Measurements from ENCODE around the gene LSAMP.

The LSAMP gene

GRCh38 chr3:115916866-115917265 is 528.4 kb downstream of the LSAMP start:
- Histone ChIP-seq H3K79me2 (ENCODE audit: low read length) (no peaks in the 10 kb centered on the region), H3K36me3 (replicated peaks; ENCODE audit: low read depth, low read length) (no peaks in the 10 kb centered on the region), H2AFZ (ENCODE audit: low read depth, low read length) (no peak overlapping the region), H3K27ac (ENCODE audit: low read length) (no peak overlapping the region), H3K9ac (ENCODE audit: low read length) (no peak overlapping the region), H3K4me3 (ENCODE audit: low read length) (no peak overlapping the region), H4K20me1 (ENCODE audit: insufficient read depth, low read length) (no peaks in the 10 kb centered on the region), H3K4me2 (ENCODE audit: low read length) (no peak overlapping the region), H3K4me1 (ENCODE audit: low read length) (no peaks in the 10 kb centered on the region), H3K9me3 (ENCODE audit: insufficient read depth, low read length) (no peaks in the 10 kb centered on the region), H3K27me3 (ENCODE audit: low read depth, low read length) (0 out of 2 replicates have a peak, but pooled peaks cover 2% of the 10 kb centered on the region)
- no peak for TF ChIP-seq CTCF (IDR thresholded peaks at IDR 0.05; ENCODE audit: low read depth, low read length)
- TF ChIP-seq EZH2phosphoT487 (IDR thresholded peaks at IDR 0.05; ENCODE audit: low read depth) = no peak

- no peak overlapping the region for H3K4me3 ChIP-seq (ENCODE audit: low read length)
- no peak for TF ChIP-seq EZH2phosphoT487 (IDR thresholded peaks at IDR 0.05; ENCODE audit: low read depth)
- no peak for TF ChIP-seq CTCF (IDR thresholded peaks at IDR 0.05; ENCODE audit: low read depth, low read length)
- no peak overlapping the region for H3K4me2 ChIP-seq (ENCODE audit: low read length)
- no peaks in the 10 kb centered on the region for H3K79me2 ChIP-seq (ENCODE audit: low read length)
- H3K27ac ChIP-seq (ENCODE audit: low read length) = no peak overlapping the region
- H3K36me3 ChIP-seq (replicated peaks; ENCODE audit: low read depth, low read length) = no peaks in the 10 kb centered on the region
- H4K20me1 ChIP-seq (ENCODE audit: insufficient read depth, low read length) = no peaks in the 10 kb centered on the region
- H3K4me1 ChIP-seq (ENCODE audit: low read length) = no peaks in the 10 kb centered on the region
- no peaks in the 10 kb centered on the region for H3K9me3 ChIP-seq (ENCODE audit: insufficient read depth, low read length)
- peaks cover 12% of the 10 kb centered on the region; the same call in 1 of the 2 replicates for H3K27me3 ChIP-seq (ENCODE audit: low read depth, low read length)
- no peak overlapping the region for H2AFZ ChIP-seq (ENCODE audit: low read depth, low read length)
- H3K9ac ChIP-seq (ENCODE audit: low read length) = no peak overlapping the region
Observed at GRCh38 chr3:115915061-115915460, 530.2 kb downstream of the LSAMP start.

- H3K36me3 ChIP-seq (replicated peaks; ENCODE audit: low read depth, low read length) = no peaks in the 10 kb centered on the region
- H4K20me1 ChIP-seq (ENCODE audit: insufficient read depth, low read length) = no peaks in the 10 kb centered on the region
- H3K79me2 ChIP-seq (ENCODE audit: low read length) = no peaks in the 10 kb centered on the region
- H3K4me1 ChIP-seq (ENCODE audit: low read length) = no peaks in the 10 kb centered on the region
- TF ChIP-seq CTCF (IDR thresholded peaks at IDR 0.05; ENCODE audit: low read depth, low read length) = peak; percentile 63
- no peak for TF ChIP-seq EZH2phosphoT487 (IDR thresholded peaks at IDR 0.05; ENCODE audit: low read depth)
- H3K4me2 ChIP-seq (ENCODE audit: low read length) = no peak overlapping the region
- H3K27me3 ChIP-seq (ENCODE audit: low read depth, low read length) = peaks cover 30% of the 10 kb centered on the region
- H3K4me3 ChIP-seq (ENCODE audit: low read length) = no peak overlapping the region
- H2AFZ ChIP-seq (ENCODE audit: low read depth, low read length) = no peak overlapping the region
- H3K9ac ChIP-seq (ENCODE audit: low read length) = no peak overlapping the region
- no peaks in the 10 kb centered on the region for H3K9me3 ChIP-seq (ENCODE audit: insufficient read depth, low read length)
- no peak overlapping the region for H3K27ac ChIP-seq (ENCODE audit: low read length)
Observed at GRCh38 chr3:115913069-115913686, 532.1 kb downstream of the LSAMP start.

- Histone ChIP-seq H3K36me3 (replicated peaks; ENCODE audit: low read depth, low read length) (no peaks in the 10 kb centered on the region), H2AFZ (ENCODE audit: low read depth, low read length) (no peak overlapping the region), H3K4me2 (ENCODE audit: low read length) (no peak overlapping the region), H4K20me1 (ENCODE audit: insufficient read depth, low read length) (no peaks in the 10 kb centered on the region), H3K79me2 (ENCODE audit: low read length) (no peaks in the 10 kb centered on the region), H3K27ac (ENCODE audit: low read length) (no peak overlapping the region), H3K4me3 (ENCODE audit: low read length) (no peak overlapping the region), H3K9ac (ENCODE audit: low read length) (no peak overlapping the region), H3K27me3 (ENCODE audit: low read depth, low read length) (peaks cover 31% of the 10 kb centered on the region), H3K4me1 (ENCODE audit: low read length) (no peaks in the 10 kb centered on the region), H3K9me3 (ENCODE audit: insufficient read depth, low read length) (no peaks in the 10 kb centered on the region)
- TF ChIP-seq EZH2phosphoT487 (IDR thresholded peaks at IDR 0.05; ENCODE audit: low read depth) = no peak
- TF ChIP-seq CTCF (IDR thresholded peaks at IDR 0.05; ENCODE audit: low read depth, low read length) = no peak
Observed at GRCh38 chr3:115912372-115912771, 532.9 kb downstream of the LSAMP start.
